Ascending aorta (tissue), 2 donors: ENCODE results near the gene NKX2-4. TPM values are rescaled to one million over a fixed set of nuclear protein-coding genes. Genes with fewer than 3 reads are reported as not detected.

Experiments used
- DNase-seq, 2 donors: peaks; one replicate each; pipeline ENCODE4 v3.0.0-alpha.2; 2019; ENCODE audit warnings: low spot score in 2 of 2
- H3K27ac ChIP-seq, 2 donors: fragments of 200-600 bp; sonication (generic); one replicate each; pipeline ENCODE4 v1.5.1; 2016 to 2017; ENCODE audit warnings: mild to moderate bottlenecking in 1 of 2
- H3K27me3 ChIP-seq: fragments of 200-600 bp; sonication (generic); one replicate; pipeline ENCODE4 v1.5.1; 2017
- H3K36me3 ChIP-seq, 2 donors: fragments of 200-600 bp; sonication (generic); one replicate each; pipeline ENCODE4 v1.5.1; 2016
- H3K4me1 ChIP-seq, 2 donors: fragments of 200-600 bp; sonication (generic); one replicate each; pipeline ENCODE4 v1.5.1; 2016 to 2017; ENCODE audit warnings: mild to moderate bottlenecking in 1 of 2
- H3K4me3 ChIP-seq, 2 donors: fragments of 200-600 bp; sonication (generic); one replicate each; pipeline ENCODE4 v1.5.1; 2016 to 2017; ENCODE audit warnings: mild to moderate bottlenecking in 1 of 2
- H3K9me3 ChIP-seq, 2 donors: fragments of 200-600 bp; sonication (generic); one replicate each; pipeline ENCODE4 v1.5.1; 2016
- CTCF ChIP-seq, 3 experiments: fragments of 200-600 bp in 2 of 3; fragments of 450-650 bp in 1 of 3; sonication (generic) in 2 of 3; IDR thresholded peaks; one replicate each; pipeline ENCODE4 v1.5.1; 2016 to 2019; ENCODE audit warnings: antibody characterized with exemption in 3 of 3, mild to moderate bottlenecking in 1 of 3, moderate library complexity in 1 of 3
- intact Hi-C: fragments of 100-400 bp; cut with DNase I; formaldehyde crosslinking; loops from one replicate; pipeline ENCODE4 v1.15.1; 2023
- total RNA-seq: library from RNA; depleted of rRNA; stranded (reverse); fragments of >200 nt; gene quantifications from one replicate; pipeline ENCODE4 v1.1.0, GENCODE V29; 2016

The NKX2-4 gene
- total RNA-seq, 1 donor from 2014 or later: not detected

DNA sequence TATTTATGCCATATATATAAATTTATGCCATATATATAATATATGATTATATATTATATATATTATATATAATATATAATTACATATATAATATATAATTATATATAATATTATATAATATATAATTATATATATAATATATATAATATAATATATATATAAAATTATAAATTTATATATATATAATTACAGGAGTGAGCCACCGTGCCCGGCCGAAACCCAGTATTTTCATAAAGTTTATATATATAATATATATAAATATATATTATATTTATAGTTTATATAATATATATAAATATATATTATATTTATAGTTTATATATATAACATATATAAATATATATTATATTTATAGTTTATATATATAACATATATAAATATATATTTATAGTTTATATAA lies 31.6 kb downstream of the NKX2-4 start:
- intact Hi-C loops: no loop called here
- no peak for TF ChIP-seq CTCF (IDR thresholded peaks at IDR 0.05)
- H3K4me1 ChIP-seq: no peaks in the 10 kb centered on the region
- DNase-seq: no peak
- no peaks in the 10 kb centered on the region for H3K27me3 ChIP-seq
- H3K27ac ChIP-seq: no peak overlapping the region
- H3K4me3 ChIP-seq: no peak overlapping the region
- H3K9me3 ChIP-seq: no peaks in the 10 kb centered on the region
- peaks cover 18 to 71% of the 10 kb centered on the region in 2 donors for H3K36me3 ChIP-seq

GRCh38 chr20:21364413-21364812 lies 32.9 kb downstream of the NKX2-4 start:
- no peak overlapping the region for H3K27ac ChIP-seq
- H3K27me3 ChIP-seq: no peaks in the 10 kb centered on the region
- no peaks in the 10 kb centered on the region for H3K9me3 ChIP-seq
- no peak overlapping the region for H3K4me3 ChIP-seq
- intact Hi-C loops: no loop called here
- no peak for TF ChIP-seq CTCF (IDR thresholded peaks at IDR 0.05)
- no peak for DNase-seq
- H3K36me3 ChIP-seq: peaks cover 18 to 82% of the 10 kb centered on the region in 2 donors
- no peaks in the 10 kb centered on the region for H3K4me1 ChIP-seq

DNA sequence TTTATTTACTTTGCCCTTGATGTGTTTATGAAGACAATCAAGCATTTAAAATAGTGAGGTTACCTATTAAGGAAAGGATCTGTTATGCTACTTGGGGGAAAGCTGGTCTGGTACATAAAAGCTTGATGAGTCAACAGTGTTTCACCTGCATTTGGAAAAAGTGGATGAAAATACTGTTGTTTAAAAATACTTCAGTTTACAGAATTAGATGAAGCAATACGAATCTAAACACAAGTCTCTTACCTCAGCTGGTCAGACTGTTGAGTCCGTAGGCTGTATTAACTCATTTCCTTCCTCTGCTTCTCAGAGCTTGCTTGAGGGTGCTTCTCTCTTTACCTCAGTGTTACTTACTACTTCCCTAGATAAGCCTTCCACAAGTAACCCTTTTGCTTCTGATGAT lies 36.1 kb downstream of the NKX2-4 start:
- TF ChIP-seq CTCF (IDR thresholded peaks at IDR 0.05): no peak
- Histone ChIP-seq H3K4me3 (no peak overlapping the region), H3K9me3 (no peaks in the 10 kb centered on the region), H3K4me1 (no peaks in the 10 kb centered on the region), H3K27me3 (no peaks in the 10 kb centered on the region), H3K27ac (no peak overlapping the region), H3K36me3 (peaks cover 33 to 84% of the 10 kb centered on the region in 2 donors)
- no peak for DNase-seq
- intact Hi-C loops: no loop called here

DNA sequence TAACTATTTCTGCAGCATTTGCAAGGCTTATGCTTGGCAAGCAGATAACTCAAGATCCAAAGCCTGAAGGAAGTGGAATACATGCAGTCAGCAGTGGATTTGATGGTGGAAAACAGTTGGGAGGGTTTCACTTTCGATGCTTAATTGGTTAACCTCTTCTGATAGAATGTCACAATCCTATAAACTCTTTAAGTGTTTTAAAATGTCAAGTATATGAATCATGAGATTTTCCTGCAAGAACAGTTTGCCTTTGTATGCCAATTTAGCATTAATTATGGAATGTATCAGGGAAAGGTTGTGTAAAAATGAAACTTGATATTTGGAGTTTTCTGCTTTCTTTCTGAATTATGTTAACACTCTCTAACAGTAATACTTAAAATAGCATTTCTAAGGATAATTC lies 36.6 kb downstream of the NKX2-4 start:
- Histone ChIP-seq H3K27ac (no peak overlapping the region), H3K27me3 (no peaks in the 10 kb centered on the region), H3K4me3 (no peak overlapping the region), H3K4me1 (no peaks in the 10 kb centered on the region), H3K9me3 (no peaks in the 10 kb centered on the region), H3K36me3 (peaks cover 32 to 87% of the 10 kb centered on the region in 2 donors)
- TF ChIP-seq CTCF (IDR thresholded peaks at IDR 0.05): no peak
- intact Hi-C loops: no loop called here
- DNase-seq: no peak

GRCh38 chr20:21358737-21359136 lies 38.6 kb downstream of the NKX2-4 start:
- intact Hi-C loops: no loop called here
- peaks cover 36 to 75% of the 10 kb centered on the region in 2 donors for H3K36me3 ChIP-seq
- H3K4me1 ChIP-seq: no peaks in the 10 kb centered on the region
- H3K27ac ChIP-seq: no peak overlapping the region
- no peaks in the 10 kb centered on the region for H3K9me3 ChIP-seq
- DNase-seq: no peak
- TF ChIP-seq CTCF (IDR thresholded peaks at IDR 0.05): no peak
- H3K4me3 ChIP-seq: no peak overlapping the region
- no peaks in the 10 kb centered on the region for H3K27me3 ChIP-seq

DNA sequence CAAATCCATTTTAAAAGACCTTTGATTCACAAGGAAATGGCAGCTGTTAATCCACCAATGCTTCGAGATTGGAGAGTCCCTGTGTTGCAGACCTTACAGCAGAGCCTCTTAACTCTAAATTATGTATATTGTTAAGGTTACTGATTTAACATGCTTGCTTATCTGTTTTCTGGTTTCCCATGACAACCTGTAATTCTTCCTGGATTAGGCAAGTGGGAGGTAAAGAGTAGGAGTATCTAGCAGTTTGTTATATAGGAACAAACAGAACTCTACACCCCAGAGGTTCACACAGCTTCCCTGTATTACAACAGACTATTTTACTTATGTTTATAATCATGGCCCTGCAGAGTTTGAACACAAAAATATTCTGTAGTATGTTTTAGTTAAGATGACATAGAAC lies 39.5 kb downstream of the NKX2-4 start:
- H3K4me1 ChIP-seq: no peaks in the 10 kb centered on the region
- no peak for DNase-seq

More for the DNA sequence above, 39.5 kb downstream of the NKX2-4 start:
- intact Hi-C loops: no loop called here
- Histone ChIP-seq H3K9me3 (no peaks in the 10 kb centered on the region), H3K4me3 (no peak overlapping the region), H3K27ac (no peak overlapping the region), H3K27me3 (no peaks in the 10 kb centered on the region), H3K36me3 (peaks cover 32 to 67% of the 10 kb centered on the region in 2 donors)
- no peak for TF ChIP-seq CTCF (IDR thresholded peaks at IDR 0.05)
